Stimulated activated CD4-positive, alpha-beta T cell treated with anti-CD3 and anti-CD28 coated beads, Interleukin-12 subunit alpha, Interleukin-12 subunit beta, amount 100 ng/mL, for 4 hours (primary cell): ENCODE data around the gene TBXA2R.
"Not testable (repeated sequence)": the region's sequence is repeated elsewhere in the genome, so short reads cannot be mapped to it uniquely, and the experiment has no call there.

Experiments
- DNase-seq: peaks from one replicate; pipeline ENCODE4 v3.0.0-alpha.2; 2020

TBXA2R gene

DNA sequence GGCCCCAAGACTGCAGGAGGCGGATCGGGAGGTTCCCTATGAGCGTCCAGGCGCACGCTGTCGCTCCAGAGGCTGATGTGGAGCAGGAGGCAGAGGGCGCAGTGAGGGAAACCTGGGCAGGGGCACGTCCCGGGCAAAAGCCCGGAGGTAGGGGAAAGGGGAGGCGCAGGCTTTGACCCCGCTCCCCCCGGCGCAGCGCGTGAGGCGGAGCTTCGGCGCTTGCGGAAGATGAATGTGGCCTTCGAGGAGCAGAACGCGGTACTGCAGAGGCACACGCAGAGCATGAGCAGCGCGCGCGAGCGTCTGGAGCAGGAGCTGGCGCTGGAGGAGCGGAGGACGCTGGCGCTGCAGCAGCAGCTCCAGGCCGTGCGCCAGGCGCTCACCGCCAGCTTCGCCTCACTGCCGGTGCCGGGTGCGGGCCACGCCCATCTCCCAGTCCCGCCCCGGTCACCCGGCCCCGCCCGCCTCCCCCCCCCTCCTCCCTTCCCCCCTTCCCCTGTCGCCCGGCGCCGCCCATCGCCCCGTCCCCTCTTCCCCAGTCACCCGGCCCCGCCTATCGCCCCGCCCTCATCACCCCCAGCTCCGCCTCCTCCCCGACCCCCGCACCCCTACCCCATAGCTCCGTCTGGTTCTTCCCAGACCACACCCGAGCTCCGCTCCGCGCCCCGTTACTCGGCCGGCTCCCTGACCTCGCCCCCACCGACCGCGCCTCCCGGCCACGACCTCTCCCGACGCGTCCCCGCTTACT lies 29.8 kb downstream of the TBXA2R start:
- DNase-seq = no peak

- no peak for DNase-seq
Measured at GRCh38 chr19:3575949-3576673, 30.6 kb downstream of the TBXA2R start.

- no peak for DNase-seq
Measured at GRCh38 chr19:3575260-3575741, 31.4 kb downstream of the TBXA2R start.

DNA sequence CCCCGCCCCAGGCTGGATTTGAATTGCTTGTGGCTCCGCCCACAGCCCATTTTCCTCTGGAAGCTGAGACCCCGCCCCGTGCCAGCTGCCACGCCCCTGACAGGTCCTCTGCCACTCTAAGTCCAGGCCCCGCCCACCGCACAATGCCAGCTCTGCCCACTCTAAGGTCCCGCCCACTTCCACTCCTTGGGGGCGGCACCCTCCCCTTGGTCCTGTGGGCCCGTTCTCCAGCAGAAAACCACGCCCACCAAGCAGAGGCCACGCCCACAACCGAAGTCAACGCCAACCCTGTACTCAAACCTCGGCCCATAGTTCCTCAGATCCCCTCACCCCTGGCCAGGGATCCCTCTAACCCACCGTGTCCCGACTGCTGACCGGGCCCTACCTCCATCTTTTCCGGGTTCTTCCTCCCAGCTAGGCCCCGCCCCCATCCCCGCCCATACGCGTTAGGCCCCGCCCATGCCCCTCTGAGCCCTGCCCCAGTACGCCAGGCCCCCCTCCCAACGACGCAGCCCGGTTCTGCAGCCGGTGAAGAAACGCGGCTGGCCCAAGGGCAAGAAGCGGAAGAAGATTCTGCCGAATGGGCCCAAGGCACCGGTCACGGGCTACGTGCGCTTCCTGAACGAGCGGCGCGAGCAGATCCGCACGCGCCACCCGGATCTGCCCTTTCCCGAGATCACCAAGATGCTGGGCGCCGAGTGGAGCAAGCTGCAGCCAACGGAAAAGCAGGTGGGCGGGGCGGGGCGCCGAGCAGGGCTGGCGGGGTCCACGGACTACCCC lies 32.6 kb downstream of the TBXA2R start:
- peak; percentile 73 for DNase-seq

GRCh38 chr19:3573162-3573857 lies 33.4 kb downstream of the TBXA2R start:
- no peak for DNase-seq

DNA sequence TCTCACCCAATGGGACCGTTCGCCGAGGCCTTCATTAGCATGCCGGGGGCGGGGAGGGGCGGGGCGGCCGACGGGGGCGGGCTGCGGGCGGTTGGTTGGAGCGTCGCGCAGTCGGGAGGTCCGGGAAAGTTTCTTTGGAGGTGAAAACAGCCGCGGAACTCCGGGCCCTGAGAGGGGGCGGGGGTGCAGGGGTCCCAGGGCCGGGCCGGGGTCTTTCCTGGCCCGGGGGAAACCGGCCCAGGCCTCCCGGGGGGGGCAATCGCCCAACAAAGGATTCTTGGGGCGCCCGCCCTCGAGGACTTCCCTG lies 33.9 kb downstream of the TBXA2R start, which contains the start of gene HMG20B:
Gene HMG20B, plus strand, starts transcription at position 90 of the 307 bp plus-strand sequence. CDS start 366 bp downstream, outside the sequence.
- DNase-seq = no peak

DNA sequence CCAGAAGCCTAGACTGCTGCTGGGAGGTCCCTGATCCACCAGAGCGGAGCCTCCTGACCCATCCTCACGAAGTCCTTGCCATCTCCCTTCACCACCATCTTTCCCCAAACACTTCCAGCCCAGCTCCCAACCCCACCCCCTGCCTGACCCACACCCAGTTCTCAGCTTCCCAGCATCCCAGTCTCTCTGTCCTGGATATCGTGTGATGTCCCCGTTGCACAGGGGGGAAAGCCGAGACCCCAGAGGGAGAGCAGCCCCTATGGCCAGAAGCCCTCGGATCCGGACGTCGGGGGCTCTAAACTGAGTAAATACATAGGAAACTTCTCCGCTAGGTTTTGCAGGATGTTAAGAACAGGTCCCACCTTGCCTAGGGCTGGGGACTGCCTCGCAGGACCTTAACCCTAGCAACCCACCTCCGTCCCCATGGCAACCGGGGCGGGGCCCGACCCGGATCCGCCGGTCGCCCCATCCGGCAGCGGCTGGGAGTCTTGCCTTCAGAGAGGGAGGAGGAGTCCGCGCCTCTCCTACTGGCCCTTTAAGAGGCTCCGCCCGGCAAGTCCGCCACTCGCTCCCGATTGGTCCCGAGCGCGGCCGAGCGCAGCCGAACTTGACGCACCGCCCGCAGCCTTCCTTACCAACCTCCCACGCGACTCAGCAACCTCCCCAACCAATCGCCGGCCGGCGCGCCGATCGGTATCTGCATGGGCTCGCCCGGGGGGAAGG lies 34.4 kb downstream of the TBXA2R start:
- DNase-seq = peak; percentile 99

DNA sequence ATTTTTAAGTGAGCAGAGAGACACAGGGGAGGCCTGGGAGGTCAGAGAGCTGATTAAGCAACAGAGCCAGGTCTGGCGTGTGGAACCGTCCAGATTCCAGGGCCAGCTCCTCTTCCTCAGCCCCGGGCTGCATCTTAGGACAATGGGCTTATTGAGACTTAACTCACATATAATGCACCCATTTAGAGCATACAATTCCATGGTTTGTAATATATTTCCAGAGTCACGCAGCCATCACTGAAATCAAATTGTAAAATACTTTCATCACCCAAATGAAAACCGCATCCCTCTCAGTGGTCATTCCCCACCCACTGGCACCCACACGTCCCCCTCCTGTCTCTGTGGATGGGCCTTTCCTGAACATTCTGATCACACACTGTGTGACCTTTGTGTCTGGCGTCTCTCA lies 36.1 kb downstream of the TBXA2R start:
- no peak for DNase-seq

DNA sequence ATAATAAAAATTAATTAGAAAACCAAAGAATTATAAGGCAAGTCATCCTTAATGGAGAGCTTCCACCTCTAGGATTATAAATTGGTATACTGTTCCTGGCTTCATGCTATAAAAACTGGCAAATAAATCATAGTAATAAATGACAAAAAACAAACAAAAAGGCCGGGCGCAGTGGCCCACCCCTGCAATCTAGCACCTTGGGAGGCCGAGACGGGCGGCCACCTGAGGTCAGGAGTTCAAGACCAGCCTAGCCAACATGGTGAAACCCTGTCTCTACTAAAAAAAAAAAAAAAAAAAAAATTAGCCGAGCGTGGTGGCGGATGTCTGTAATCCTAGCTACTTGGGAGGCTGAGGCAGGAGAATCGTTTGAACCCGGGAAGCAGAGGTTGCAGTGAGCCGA lies 36.6 kb downstream of the TBXA2R start:
- DNase-seq = not testable (repeated sequence)

GRCh38 chr19:3565139-3565538 lies 41.5 kb downstream of the TBXA2R start:
- no peak for DNase-seq

- DNase-seq = no peak
Measured at GRCh38 chr19:3563709-3564524, 42.8 kb downstream of the TBXA2R start.

DNA sequence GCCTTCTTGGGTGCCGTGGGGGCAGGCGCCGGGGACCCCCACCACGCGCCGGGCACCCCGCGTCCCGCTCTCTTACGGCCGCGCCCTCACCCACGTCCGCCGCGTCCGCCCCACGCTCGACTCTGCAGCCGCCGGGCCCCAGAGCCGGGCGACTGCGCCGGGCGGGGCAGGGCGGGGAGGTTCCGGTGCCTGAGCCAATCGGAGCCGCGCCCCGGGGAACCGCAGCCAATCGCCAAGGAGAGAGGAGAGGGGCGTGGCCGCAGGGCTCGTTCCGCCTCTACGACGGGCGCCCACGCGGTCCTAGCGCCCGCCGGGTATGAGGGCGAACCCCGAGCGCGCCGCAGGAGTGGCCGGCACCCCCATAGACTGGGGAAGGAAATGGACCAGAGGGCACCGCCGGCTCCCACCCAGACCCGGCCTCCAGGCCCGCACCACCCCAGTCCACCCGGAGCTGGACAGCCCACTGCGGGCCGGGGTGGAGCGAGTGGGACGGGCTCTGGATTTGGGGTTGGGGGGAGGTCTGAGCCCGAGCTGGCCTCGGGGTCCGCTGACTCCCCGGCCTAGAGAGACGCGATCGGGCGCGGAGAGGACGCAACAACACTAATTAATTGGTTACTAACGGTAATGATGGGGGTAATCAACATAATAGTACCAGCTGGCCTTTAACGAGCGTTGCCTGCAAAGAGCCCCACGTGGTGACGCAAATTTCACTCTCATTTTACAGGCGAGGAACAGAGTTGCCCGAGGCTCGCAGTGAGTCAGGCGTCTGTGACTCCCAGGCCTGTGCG lies 49.0 kb downstream of the TBXA2R start, which contains the start of gene MFSD12:
Gene MFSD12, minus strand, starts transcription at position 126 of the 788 bp plus-strand sequence. CDS start 183 bp downstream, outside the sequence.
- peak; percentile 96 for DNase-seq

DNA sequence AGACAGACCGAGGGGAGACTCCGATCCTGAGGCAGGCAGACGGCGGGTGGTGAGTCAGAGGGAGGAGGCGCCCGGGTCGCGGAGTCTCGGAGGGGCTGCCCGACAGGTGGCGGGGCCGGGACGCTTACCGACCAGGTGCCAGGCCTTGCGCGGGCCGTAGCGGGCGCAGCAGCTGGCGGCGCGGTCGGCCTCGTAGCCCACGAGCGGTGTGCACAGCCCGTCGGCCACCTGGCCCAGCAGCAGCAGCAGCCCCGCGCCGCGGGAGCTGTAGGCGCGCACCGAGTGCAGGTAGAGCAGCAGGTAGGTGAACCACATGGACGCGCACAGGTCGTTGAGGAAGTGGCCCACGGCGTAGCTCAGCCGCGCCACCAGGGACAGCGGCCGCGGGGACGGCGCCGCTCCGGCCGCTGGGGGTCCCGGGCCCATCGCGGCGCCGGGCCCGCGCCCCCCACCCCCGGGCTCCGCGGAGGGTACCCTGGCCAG lies 49.7 kb downstream of the TBXA2R start:
- DNase-seq = peak; percentile 68

DNA sequence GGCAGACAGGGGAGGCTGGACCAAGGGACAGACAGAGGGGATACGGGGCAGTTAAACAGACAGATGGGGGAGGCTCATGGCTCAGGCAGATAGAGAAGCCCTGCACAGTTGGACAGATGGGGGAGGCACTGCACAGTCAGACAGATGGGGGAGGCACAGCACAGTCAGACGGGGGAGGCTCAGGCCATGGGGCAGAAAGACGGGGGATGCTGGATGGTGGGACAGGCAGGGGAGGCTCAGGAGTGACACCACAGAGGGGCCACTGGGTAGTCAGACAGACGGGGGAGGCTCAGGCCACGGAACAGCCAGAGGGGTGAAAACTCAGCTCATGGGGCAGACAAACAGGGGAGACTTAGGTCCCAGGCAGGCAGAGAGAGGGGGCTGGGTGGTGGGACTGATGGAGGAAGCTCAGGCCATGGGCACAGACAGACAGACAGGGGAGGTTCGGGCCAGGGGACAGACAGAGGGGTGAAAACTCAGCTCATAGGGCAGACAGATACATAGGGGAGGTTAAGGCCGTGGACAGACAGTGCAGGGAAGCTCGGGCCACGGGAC lies 50.2 kb downstream of the TBXA2R start:
- DNase-seq = no peak

GRCh38 chr19:3555653-3556422 lies 50.8 kb downstream of the TBXA2R start:
- no peak for DNase-seq

DNA sequence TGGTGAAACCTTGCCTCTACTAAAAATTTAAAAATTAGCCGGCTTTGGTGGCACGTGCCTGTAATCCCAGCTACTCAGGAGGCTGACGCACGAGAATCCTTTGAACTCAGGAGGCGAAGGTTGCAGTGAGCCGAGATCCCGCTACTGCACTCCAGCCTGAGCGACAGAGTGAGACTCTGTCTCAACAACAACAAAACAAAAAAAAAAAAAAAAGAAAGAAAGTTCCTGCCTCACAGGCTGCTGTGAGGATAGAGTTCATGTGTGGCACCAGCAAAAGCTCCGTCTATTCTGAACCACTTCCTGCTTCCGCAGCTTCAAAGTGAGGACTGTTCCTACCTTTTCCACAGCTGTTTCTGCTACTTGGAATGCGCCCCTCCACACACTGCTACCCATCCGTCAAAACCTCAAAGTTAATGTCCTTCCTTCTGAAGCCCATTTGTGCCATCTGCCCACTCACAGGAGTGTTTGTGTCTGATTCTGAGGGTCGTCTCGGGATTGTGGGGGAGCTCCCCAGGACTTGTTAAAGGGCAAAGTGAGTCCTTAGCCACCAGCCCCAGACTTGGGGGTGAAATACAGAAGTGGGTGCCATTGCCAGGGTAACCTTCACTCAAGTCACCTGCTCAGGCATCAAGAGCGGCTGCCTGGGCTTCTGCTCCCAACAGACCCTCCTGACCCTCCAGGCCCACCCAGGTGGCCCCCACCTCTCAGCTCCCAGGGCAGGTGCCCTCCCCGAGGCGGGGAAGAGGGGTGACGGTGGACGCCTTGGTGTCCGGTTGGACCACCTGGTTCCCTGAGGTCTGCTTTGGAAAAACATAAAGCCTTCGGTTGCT lies 52.2 kb downstream of the TBXA2R start:
- no peak for DNase-seq

- no peak for DNase-seq
Measured at GRCh38 chr19:3551792-3552095, 54.9 kb downstream of the TBXA2R start.
